A549 treated with CORT108297 at 1 μM for 4 hours (cell line): ENCODE results near the gene OR4P4. TPM values are rescaled to one million over a fixed set of nuclear protein-coding genes. Genes with fewer than 3 reads are reported as not detected.

Experiments used
- total RNA-seq: library from RNA; stranded (reverse); fragments of 200-300 nt; extraction: Qiagen RNA extraction; gene quantifications from 5 replicates; pipeline ENCODE4 v1.2.3, GENCODE V29; 2022

OR4P4 gene
- total RNA-seq: not detected in 5 replicates

GRCh38 chr11:55634813-55635212 is at the start of gene OR4P4:
OR4P4 (plus strand) TSS chr11:55635113.

GRCh38 chr11:55607545-55607944 is 27.4 kb upstream of the OR4P4 start, which contains the start of gene OR4C11:
OR4C11 (minus strand) TSS chr11:55607645; CDS start chr11:55604373, 3,272 bp downstream.

GRCh38 chr11:55648027-55648426 is 13.1 kb downstream of the OR4P4 start, which contains the start of gene OR4S2:
OR4S2 (plus strand) TSS chr11:55648327; CDS start chr11:55650904, 2,577 bp downstream.

GRCh38 chr11:55661901-55662300 is 27.0 kb downstream of the OR4P4 start, which contains the start of gene OR4C6:
OR4C6 (plus strand) TSS chr11:55662201; CDS start chr11:55665167, 2,966 bp downstream.

Other genes with a start within 250 kb of the OR4P4 start
- not detected in 5 replicates for gene OR4C15, start 80.6 kb upstream of the OR4P4 start, total RNA-seq
- gene OR4C16, start 63.0 kb upstream of the OR4P4 start, total RNA-seq: not detected in 5 replicates
- not detected in 5 replicates for gene OR4C11, start 27.5 kb upstream of the OR4P4 start, total RNA-seq
- gene OR4S2, start 13.2 kb downstream of the OR4P4 start, total RNA-seq: not detected in 5 replicates
- gene OR4C6, start 27.1 kb downstream of the OR4P4 start, total RNA-seq: not detected in 5 replicates
- gene OR5D13, start 138.3 kb downstream of the OR4P4 start, total RNA-seq: not detected in 5 replicates
- not detected in 5 replicates for gene OR5D14, start 160.4 kb downstream of the OR4P4 start, total RNA-seq
- gene OR5L1, start 176.3 kb downstream of the OR4P4 start, total RNA-seq: not detected in 5 replicates
- not detected in 5 replicates for gene OR5D18, start 184.5 kb downstream of the OR4P4 start, total RNA-seq
- gene OR5L2, start 192.1 kb downstream of the OR4P4 start, total RNA-seq: not detected in 5 replicates
- gene OR5D16, start 203.6 kb downstream of the OR4P4 start, total RNA-seq: not detected in 5 replicates
- not detected in 5 replicates for gene TRIM51, start 248.2 kb downstream of the OR4P4 start, total RNA-seq